SJSA1 (cell line): ENCODE measurements around the gene PNMA6E. TPM values are rescaled to one million over a fixed set of nuclear protein-coding genes. Genes with fewer than 3 reads are reported as not detected.

ENCODE experiments used
- DNase-seq, 2 experiments: peaks; one replicate each; pipeline ENCODE4 v3.0.0-alpha.2; 2015 to 2020; ENCODE audit warnings: low spot score in 2 of 2, low read depth in 1 of 2
- H3K27ac ChIP-seq: fragments of 250-450 bp; sonication (Bioruptor Pico); 2 replicates; pipeline ENCODE4 v1.5.1; 2020; ENCODE audit warnings: mild to moderate bottlenecking, moderate library complexity
- H3K27me3 ChIP-seq: fragments of 250-450 bp; sonication (Bioruptor Pico); replicated peaks from 2 replicates; pipeline ENCODE4 v1.5.1; 2020; ENCODE audit warnings: mild to moderate bottlenecking, moderate library complexity
- H3K36me3 ChIP-seq: fragments of 250-450 bp; sonication (Bioruptor Pico); 2 replicates; pipeline ENCODE4 v1.5.1; 2020; ENCODE audit warnings: mild to moderate bottlenecking
- H3K4me1 ChIP-seq: fragments of 250-450 bp; sonication (Bioruptor Pico); replicated peaks from 2 replicates; pipeline ENCODE4 v1.6.1; 2021; ENCODE audit warnings: mild to moderate bottlenecking
- H3K4me3 ChIP-seq: fragments of 250-450 bp; sonication (Bioruptor Pico); 2 replicates; pipeline ENCODE4 v1.5.1; 2020; ENCODE audit warnings: mild to moderate bottlenecking
- H3K9me3 ChIP-seq: fragments of 250-450 bp; sonication (Bioruptor Pico); replicated peaks from 2 replicates; pipeline ENCODE4 v1.5.1; 2020; ENCODE audit warnings: mild to moderate bottlenecking
- total RNA-seq: library from RNA; depleted of rRNA; stranded (reverse); fragments of >200 nt; shearing (Covaris generic); gene quantifications from 2 replicates; pipeline ENCODE4 v1.2.3, GENCODE V29; 2014

Gene PNMA6E
- total RNA-seq, 1 experiment from 2014 or later = not detected

DNA sequence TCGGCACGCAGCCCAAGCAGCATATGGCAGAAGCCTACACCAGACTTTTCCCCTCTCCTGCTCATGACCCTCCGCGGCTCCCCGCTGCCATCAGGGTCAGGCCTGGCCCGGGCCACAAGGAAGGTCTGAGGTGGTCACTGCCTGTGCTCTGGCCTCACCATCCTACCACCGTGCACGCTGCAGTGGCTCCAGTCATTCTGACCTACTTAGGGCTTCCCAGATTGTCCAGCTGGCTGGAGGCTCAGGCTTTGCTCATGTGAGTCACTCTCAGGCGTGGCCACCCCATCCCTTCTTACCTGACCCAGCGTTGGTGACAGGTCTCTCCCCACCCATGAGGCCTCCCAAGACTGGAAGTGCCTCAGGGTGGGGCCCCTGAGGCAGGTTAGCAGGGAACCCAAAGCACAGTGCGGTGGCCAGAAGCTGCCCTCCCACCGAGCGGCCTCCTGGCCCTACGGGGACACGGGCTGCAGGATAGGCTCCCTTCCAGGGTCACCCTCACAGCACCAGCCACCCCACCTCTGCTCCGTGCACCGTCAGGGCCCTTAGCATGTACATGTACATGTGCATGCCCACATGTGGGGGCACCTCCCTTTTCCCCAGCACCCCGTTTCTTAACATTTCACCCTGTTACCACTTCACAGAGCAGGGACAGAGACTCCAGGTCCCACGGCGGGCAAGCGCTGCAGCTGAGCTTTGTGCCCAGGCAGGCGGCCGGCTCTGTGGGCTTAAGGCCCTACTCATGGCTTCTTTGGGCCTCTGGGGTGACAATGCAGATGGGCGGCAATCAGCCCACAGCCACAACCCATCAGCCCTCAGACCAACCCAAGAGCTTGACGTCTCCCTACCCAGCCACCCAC, 42.6 kb upstream of the PNMA6E start:
- no peaks in the 10 kb centered on the region for H3K9me3 ChIP-seq
- no peak overlapping the region for H3K4me3 ChIP-seq
- DNase-seq = no peak
- H3K4me1 ChIP-seq = no peaks in the 10 kb centered on the region
- no peaks in the 10 kb centered on the region for H3K36me3 ChIP-seq
- H3K27me3 ChIP-seq = no peaks in the 10 kb centered on the region
- no peak overlapping the region for H3K27ac ChIP-seq

DNA sequence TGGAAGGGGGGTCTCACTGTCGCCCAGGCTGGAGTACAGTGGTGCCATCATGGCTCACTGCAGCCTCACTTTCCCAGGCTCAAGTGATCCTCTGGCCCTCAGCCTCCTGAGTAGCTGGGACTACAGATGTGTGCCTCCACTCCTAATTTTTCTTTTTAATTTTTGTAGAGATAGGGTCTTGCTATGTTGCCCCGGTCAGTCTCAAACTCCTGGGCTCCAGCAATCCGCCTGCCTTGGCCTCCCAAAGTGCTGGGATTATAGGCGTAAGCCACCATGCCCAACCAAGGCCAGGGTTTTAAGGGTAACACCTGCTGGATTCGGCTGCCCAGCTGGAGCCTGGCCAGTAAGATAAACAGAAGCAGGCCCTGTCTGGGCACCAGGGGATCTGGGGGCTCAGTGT, 41.3 kb upstream of the PNMA6E start:
- Histone ChIP-seq H3K4me1 (no peaks in the 10 kb centered on the region), H3K9me3 (no peaks in the 10 kb centered on the region), H3K4me3 (no peak overlapping the region), H3K36me3 (no peaks in the 10 kb centered on the region), H3K27me3 (no peaks in the 10 kb centered on the region), H3K27ac (no peak overlapping the region)
- DNase-seq = no peak

DNA sequence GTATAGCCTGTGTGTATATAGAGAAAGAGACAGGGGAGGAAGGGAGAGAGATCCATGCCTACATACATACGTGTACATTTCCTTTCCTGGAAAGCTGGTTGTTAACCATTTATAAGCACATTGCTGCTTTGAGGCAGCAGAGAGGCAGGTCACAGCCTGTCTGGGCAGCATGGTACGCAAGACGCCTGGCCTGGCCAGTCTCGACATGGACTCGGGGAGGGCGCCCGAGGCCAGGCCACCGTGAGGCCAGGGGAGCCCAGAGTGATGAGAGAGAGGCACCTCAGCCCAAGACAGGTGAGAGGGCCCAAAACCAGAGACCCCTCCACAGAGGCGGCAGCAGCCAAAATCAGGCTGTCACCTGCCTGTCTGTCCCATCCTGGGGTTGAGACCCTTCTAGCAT, 40.8 kb upstream of the PNMA6E start:
- H3K4me1 ChIP-seq = no peaks in the 10 kb centered on the region
- H3K36me3 ChIP-seq = no peaks in the 10 kb centered on the region
- no peaks in the 10 kb centered on the region for H3K27me3 ChIP-seq
- H3K9me3 ChIP-seq = no peaks in the 10 kb centered on the region
- no peak overlapping the region for H3K27ac ChIP-seq
- H3K4me3 ChIP-seq = no peak overlapping the region
- DNase-seq = no peak

GRCh38 chrX:153441296-153441695, 40.1 kb upstream of the PNMA6E start:
- Histone ChIP-seq H3K27ac (no peak overlapping the region), H3K4me1 (no peaks in the 10 kb centered on the region), H3K27me3 (no peaks in the 10 kb centered on the region), H3K9me3 (no peaks in the 10 kb centered on the region), H3K4me3 (no peak overlapping the region), H3K36me3 (no peaks in the 10 kb centered on the region)
- DNase-seq = no peak

- DNase-seq = no peak
- no peaks in the 10 kb centered on the region for H3K36me3 ChIP-seq
- H3K9me3 ChIP-seq = no peaks in the 10 kb centered on the region
- H3K4me1 ChIP-seq = no peaks in the 10 kb centered on the region
- H3K4me3 ChIP-seq = no peak overlapping the region
- no peaks in the 10 kb centered on the region for H3K27me3 ChIP-seq
- no peak overlapping the region for H3K27ac ChIP-seq
Measured at GRCh38 chrX:153440556-153441135, 39.5 kb upstream of the PNMA6E start.

DNA sequence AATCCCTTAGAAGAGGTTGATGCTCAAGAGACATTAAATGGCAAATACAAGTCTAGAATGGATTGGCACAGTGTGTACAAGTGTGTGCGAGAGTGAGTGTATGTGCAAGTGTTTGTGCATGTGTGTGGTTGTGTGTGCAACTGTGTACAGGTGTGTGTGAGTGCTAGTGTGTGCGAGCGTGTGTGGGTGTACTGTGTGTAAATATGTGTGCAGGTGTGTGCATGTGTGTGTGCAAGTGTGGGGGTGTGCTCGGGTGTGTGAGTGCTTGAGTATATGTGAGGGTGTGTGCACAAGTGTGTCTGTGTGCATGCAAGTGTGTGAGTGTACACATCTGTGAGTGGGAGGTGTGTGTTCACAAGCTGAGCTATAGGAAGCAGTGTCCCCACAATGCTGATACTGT, 38.8 kb upstream of the PNMA6E start:
- no peak for DNase-seq
- Histone ChIP-seq H3K27ac (no peak overlapping the region), H3K27me3 (no peaks in the 10 kb centered on the region), H3K4me1 (no peaks in the 10 kb centered on the region), H3K4me3 (no peak overlapping the region), H3K9me3 (no peaks in the 10 kb centered on the region), H3K36me3 (no peaks in the 10 kb centered on the region)

- no peaks in the 10 kb centered on the region for H3K9me3 ChIP-seq
- no peaks in the 10 kb centered on the region for H3K36me3 ChIP-seq
- no peaks in the 10 kb centered on the region for H3K27me3 ChIP-seq
- H3K27ac ChIP-seq = no peak overlapping the region
- no peak for DNase-seq
- H3K4me1 ChIP-seq = no peaks in the 10 kb centered on the region
- H3K4me3 ChIP-seq = no peak overlapping the region
Measured at GRCh38 chrX:153438532-153438931, 37.4 kb upstream of the PNMA6E start.

DNA sequence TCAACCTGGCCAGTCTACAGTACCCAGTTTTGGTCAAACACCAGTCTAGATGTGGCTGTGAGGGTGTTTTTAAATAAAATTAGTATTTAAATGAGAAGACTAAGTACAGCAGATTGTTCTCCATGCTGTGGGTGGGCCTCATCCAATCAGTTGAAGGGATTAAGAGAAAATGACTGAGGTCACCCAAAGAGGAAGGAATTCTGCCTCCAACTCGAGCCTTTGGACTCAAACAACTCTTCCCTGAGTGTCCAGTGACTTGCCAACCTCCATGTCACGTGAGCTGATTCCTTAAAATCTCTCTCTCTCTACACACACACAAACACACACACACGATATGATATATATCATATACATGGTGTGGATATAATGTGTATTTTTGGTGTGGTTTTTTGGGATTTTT, 34.7 kb upstream of the PNMA6E start:
- no peak overlapping the region for H3K4me3 ChIP-seq
- no peak for DNase-seq
- H3K9me3 ChIP-seq = no peaks in the 10 kb centered on the region
- H3K4me1 ChIP-seq = no peaks in the 10 kb centered on the region
- no peaks in the 10 kb centered on the region for H3K36me3 ChIP-seq
- no peak overlapping the region for H3K27ac ChIP-seq
- no peaks in the 10 kb centered on the region for H3K27me3 ChIP-seq

- Histone ChIP-seq H3K9me3 (no peaks in the 10 kb centered on the region), H3K36me3 (no peaks in the 10 kb centered on the region), H3K4me3 (no peak overlapping the region), H3K27me3 (no peaks in the 10 kb centered on the region), H3K27ac (no peak overlapping the region), H3K4me1 (no peaks in the 10 kb centered on the region)
- no peak for DNase-seq
Measured at GRCh38 chrX:153434801-153435200, 33.7 kb upstream of the PNMA6E start.

DNA sequence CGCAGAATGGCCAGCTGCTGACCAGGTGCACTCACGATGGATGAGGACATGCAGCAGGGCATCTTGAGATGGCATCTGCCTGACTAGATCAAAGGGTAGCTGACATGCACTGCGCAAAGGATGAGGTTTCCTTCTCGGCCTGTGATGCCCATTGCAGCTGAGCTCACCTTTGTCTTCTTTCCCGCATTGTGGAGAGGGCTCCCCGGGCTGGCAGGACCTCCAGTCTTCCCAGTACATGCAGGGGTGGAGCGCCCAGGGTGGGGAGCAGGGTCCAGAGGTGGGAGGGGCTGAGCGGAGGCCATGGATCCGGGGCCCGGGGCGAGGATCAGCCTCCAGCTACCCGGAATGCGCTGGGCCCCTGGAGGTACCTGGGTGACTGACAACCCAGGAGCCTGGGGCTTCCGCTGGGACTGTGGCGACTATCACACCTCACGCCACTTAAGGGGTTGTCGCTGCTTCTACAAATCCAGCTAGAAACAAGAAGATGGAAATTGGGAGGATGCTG, 32.7 kb upstream of the PNMA6E start:
- no peak overlapping the region for H3K27ac ChIP-seq
- H3K4me3 ChIP-seq = no peak overlapping the region
- H3K9me3 ChIP-seq = no peaks in the 10 kb centered on the region
- no peaks in the 10 kb centered on the region for H3K27me3 ChIP-seq
- H3K36me3 ChIP-seq = no peaks in the 10 kb centered on the region
- H3K4me1 ChIP-seq = no peaks in the 10 kb centered on the region
- no peak for DNase-seq

DNA sequence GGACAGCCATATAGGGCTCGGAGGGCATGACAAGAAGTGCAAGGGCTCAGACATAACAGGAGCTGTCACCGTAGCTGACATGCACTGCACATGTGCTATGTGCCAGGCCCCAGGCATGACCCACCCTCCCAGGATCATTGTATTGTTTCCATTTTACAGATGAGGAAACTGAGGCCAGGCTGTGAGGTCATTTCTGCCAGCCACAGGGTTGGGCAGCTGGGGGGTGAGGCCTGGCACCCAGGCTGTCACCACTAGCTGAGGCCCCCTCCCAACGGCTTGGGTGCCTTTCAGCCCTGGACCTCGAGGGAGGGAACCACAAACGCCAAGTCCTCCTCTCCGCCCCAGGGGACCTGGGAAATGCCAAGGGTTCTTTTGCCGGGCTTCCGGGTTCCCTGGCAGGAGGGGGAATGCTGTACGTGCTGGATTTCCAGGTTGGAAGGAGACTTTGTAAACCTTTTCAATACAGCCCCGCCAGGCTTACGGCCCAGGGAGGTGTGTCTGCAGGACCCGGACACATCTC, 32.1 kb upstream of the PNMA6E start:
- no peaks in the 10 kb centered on the region for H3K9me3 ChIP-seq
- H3K4me3 ChIP-seq = no peak overlapping the region
- H3K36me3 ChIP-seq = no peaks in the 10 kb centered on the region
- H3K27ac ChIP-seq = no peak overlapping the region
- no peak for DNase-seq
- H3K27me3 ChIP-seq = no peaks in the 10 kb centered on the region
- no peaks in the 10 kb centered on the region for H3K4me1 ChIP-seq

- no peak for DNase-seq
- no peaks in the 10 kb centered on the region for H3K4me1 ChIP-seq
- no peak overlapping the region for H3K27ac ChIP-seq
- H3K9me3 ChIP-seq = no peaks in the 10 kb centered on the region
- H3K4me3 ChIP-seq = no peak overlapping the region
- H3K36me3 ChIP-seq = no peaks in the 10 kb centered on the region
- H3K27me3 ChIP-seq = no peaks in the 10 kb centered on the region
Measured at GRCh38 chrX:153430796-153431195, 29.6 kb upstream of the PNMA6E start.

- Histone ChIP-seq H3K27me3 (no peaks in the 10 kb centered on the region), H3K4me3 (no peak overlapping the region), H3K36me3 (no peaks in the 10 kb centered on the region), H3K27ac (no peak overlapping the region), H3K4me1 (no peaks in the 10 kb centered on the region), H3K9me3 (no peaks in the 10 kb centered on the region)
- no peak for DNase-seq
Measured at GRCh38 chrX:153426204-153426603, 25.1 kb upstream of the PNMA6E start.

DNA sequence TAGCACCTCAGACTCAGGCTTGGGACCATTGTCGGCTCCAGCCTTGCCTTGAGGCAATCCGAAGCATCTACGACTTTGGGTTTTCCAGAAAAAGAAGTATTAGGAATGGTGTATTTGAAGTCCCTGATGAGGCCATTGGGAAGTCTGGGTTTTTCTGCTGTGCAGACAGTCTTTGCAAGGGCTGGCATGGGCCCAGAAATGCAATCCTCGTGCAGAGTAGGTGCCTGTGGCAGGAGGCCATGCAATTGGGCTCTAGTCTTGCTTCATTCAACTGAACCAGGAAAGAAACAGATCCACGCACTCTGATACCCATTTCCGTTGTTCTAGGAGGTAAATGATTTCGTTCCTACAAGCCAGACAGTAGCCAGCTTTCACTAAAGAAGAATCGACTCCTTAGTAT, 22.5 kb upstream of the PNMA6E start:
- H3K27me3 ChIP-seq = no peaks in the 10 kb centered on the region
- no peak overlapping the region for H3K4me3 ChIP-seq
- no peak overlapping the region for H3K27ac ChIP-seq
- H3K9me3 ChIP-seq = no peaks in the 10 kb centered on the region
- DNase-seq = no peak
- H3K4me1 ChIP-seq = no peaks in the 10 kb centered on the region
- no peaks in the 10 kb centered on the region for H3K36me3 ChIP-seq
